DND-41 (cell line): ENCODE measurements around the gene PAPOLG.

ENCODE experiments used
- EZH2 ChIP-seq: IDR thresholded peaks from 3 replicates; pipeline ENCODE4 v1.6.1; 2012; ENCODE audit warnings: borderline replicate concordance, low read depth, mild to moderate bottlenecking, moderate library complexity, low read length, inconsistent platforms; ENCODE audit not compliant: severe bottlenecking
- TF ChIP-seq, protein P1 (sequence below): IDR thresholded peaks from 2 replicates; pipeline ENCODE4 v1.5.1; 2012; ENCODE audit warnings: borderline replicate concordance, low read length, moderate library complexity, mild to moderate bottlenecking; ENCODE audit not compliant: poor library complexity, severe bottlenecking; ENCODE audit errors: extremely low read depth

DNA sequence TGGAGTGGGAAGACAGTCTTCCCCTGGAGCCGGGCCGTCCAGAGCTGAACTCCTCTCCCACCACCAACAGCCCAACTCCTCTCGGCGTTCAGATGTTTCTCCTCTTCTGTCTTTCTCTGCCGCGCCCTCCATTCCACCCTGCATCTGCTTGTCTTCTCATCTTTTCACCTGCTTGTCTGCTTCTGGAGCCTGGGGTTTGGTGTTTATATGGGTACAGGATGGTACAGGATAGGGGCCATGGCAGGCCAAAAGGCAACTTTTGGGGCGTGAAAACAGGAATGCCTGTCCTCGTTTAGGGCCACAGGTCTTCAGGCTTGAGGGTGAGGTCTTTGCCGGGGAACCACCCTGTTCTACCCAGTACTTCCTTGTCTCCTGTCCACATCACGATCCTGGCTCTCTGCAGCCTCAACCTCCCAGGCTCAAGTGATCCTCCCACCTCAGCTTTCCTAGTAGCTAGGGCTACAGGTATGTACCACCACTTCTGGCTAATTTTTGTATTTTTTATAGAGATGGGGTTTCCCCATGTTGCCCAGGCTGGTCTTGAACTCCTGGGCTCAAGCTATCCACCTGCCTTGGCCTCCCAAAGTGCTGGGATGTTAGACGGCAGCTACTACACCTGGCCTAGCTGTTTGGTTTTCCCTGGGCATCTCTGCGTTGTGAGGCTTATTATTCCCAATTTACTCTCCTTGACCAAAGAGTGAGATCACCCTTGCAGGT, 64.5 kb downstream of the PAPOLG start:
- TF ChIP-seq, protein P1, sequence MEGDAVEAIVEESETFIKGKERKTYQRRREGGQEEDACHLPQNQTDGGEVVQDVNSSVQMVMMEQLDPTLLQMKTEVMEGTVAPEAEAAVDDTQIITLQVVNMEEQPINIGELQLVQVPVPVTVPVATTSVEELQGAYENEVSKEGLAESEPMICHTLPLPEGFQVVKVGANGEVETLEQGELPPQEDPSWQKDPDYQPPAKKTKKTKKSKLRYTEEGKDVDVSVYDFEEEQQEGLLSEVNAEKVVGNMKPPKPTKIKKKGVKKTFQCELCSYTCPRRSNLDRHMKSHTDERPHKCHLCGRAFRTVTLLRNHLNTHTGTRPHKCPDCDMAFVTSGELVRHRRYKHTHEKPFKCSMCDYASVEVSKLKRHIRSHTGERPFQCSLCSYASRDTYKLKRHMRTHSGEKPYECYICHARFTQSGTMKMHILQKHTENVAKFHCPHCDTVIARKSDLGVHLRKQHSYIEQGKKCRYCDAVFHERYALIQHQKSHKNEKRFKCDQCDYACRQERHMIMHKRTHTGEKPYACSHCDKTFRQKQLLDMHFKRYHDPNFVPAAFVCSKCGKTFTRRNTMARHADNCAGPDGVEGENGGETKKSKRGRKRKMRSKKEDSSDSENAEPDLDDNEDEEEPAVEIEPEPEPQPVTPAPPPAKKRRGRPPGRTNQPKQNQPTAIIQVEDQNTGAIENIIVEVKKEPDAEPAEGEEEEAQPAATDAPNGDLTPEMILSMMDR = no peak
- no peak for TF ChIP-seq EZH2
